ENCODE results near the gene ISG20L2. TPM values are rescaled to one million over a fixed set of nuclear protein-coding genes. Genes with fewer than 3 reads are reported as not detected.
A peak's percentile ranks its signal among the peaks of the same experiment; 100 is the strongest.

ISG20L2 gene
- total RNA-seq, result 10 to 100 TPM; 20.6 to 26.9 TPM
- 10 to 100 TPM; 11.7 to 20.2 TPM for polyA plus RNA-seq
- long read RNA-seq, donor 1, transcript ISG20L2-201 (3 exons, 3,303 nt), result major isoform, 45 of 121 reads
- long read RNA-seq, donor 1, transcript ISG20L2-202 (4 exons, 2,310 nt), result minor isoform, 35 of 121 reads
- long read RNA-seq, donor 1, partial matches to known transcripts, result 9 of 121 reads
- long read RNA-seq, donor 1, other reads (novel, unspliced or antisense), result 31 of 121 reads
- long read RNA-seq, donor 2, partial matches to known transcripts, result 1 of 15 reads
- long read RNA-seq, donor 2, other reads (novel, unspliced or antisense), result 10 of 15 reads

GRCh38 chr1:156728599-156729462, at the start of gene ISG20L2:
Gene ISG20L2, minus strand, starts transcription at chr1:156728766. Its CDS starts 1,114 bp downstream, at chr1:156727652.
- Histone ChIP-seq H3K9me3 (ENCODE audit: control insufficient read depth, low read length) (no peaks in the 10 kb centered on the region), H3K27me3 (ENCODE audit: control insufficient read depth in 1 of 2, insufficient read depth in 2 of 2, low read length in 1 of 2) (no peaks in the 10 kb centered on the region), H3K36me3 (ENCODE audit: control insufficient read depth in 1 of 2, insufficient read depth in 2 of 2, low read length in 1 of 2) (peaks cover 0 to 2% of the 10 kb centered on the region in 2 donors), H3K4me3 (ENCODE audit: low read length in 2 of 2) (peak within 1 kb of the TSS; percentile 83 to 89), H3K4me1 (ENCODE audit: control insufficient read depth in 1 of 2, insufficient read depth in 2 of 2, low read length in 2 of 2) (peaks cover 0 to 2% of the 10 kb centered on the region in 2 donors), H3K27ac (ENCODE audit: low read depth in 1 of 2, low read length in 2 of 2) (peak within 1 kb of the TSS; percentile 16 to 94)
- 0 to 1% methylated on average over 55 to 57 of the region's 57 CpGs for WGBS, 2 donors
- ATAC-seq (ENCODE audit: low FRiP score) (peak; percentile 97), DNase-seq (peak; percentile 98)
- intact Hi-C loops (cut with DNase I), result loop anchor here in 1 of 2 donors (5.0 kb wide), 2 partner anchors 38 to 163 kb away; partner anchors contain the start of genes PEAR1 and PRCC

- Histone ChIP-seq H3K9me3 (ENCODE audit: control insufficient read depth, low read length) (no peaks in the 10 kb centered on the region), H3K4me3 (ENCODE audit: low read length in 2 of 2) (no peak overlapping the region), H3K27ac (ENCODE audit: low read depth in 1 of 2, low read length in 2 of 2) (no peak overlapping the region), H3K4me1 (ENCODE audit: control insufficient read depth in 1 of 2, insufficient read depth in 2 of 2, low read length in 2 of 2) (peaks cover 2 to 4% of the 10 kb centered on the region in 2 donors), H3K27me3 (ENCODE audit: control insufficient read depth in 1 of 2, insufficient read depth in 2 of 2, low read length in 1 of 2) (no peaks in the 10 kb centered on the region), H3K36me3 (ENCODE audit: control insufficient read depth in 1 of 2, insufficient read depth in 2 of 2, low read length in 1 of 2) (no peaks in the 10 kb centered on the region)
- DNase-seq, result no peak
- intact Hi-C loops (cut with DNase I), result no loop called here
- WGBS, 2 donors, result 43 to 54% methylated on average over 1 of the region's 1 CpG
- no peak for ATAC-seq (ENCODE audit: low FRiP score)
Measured at GRCh38 chr1:156777573-156777972, 49.0 kb upstream of the ISG20L2 start.

GRCh38 chr1:156776942-156777341, 48.4 kb upstream of the ISG20L2 start:
- no peak for ATAC-seq (ENCODE audit: low FRiP score)
- Histone ChIP-seq H3K36me3 (ENCODE audit: control insufficient read depth in 1 of 2, insufficient read depth in 2 of 2, low read length in 1 of 2) (no peaks in the 10 kb centered on the region), H3K27ac (ENCODE audit: low read depth in 1 of 2, low read length in 2 of 2) (no peak overlapping the region), H3K27me3 (ENCODE audit: control insufficient read depth in 1 of 2, insufficient read depth in 2 of 2, low read length in 1 of 2) (no peaks in the 10 kb centered on the region), H3K4me3 (ENCODE audit: low read length in 2 of 2) (no peak overlapping the region), H3K9me3 (ENCODE audit: control insufficient read depth, low read length) (no peaks in the 10 kb centered on the region), H3K4me1 (ENCODE audit: control insufficient read depth in 1 of 2, insufficient read depth in 2 of 2, low read length in 2 of 2) (peaks cover 2 to 7% of the 10 kb centered on the region in 2 donors)
- no peak for DNase-seq
- WGBS, 2 donors, result 53 to 61% methylated on average over 4 of the region's 4 CpGs
- intact Hi-C loops (cut with DNase I), result no loop called here

GRCh38 chr1:156775799-156776198, 47.2 kb upstream of the ISG20L2 start:
- intact Hi-C loops (cut with DNase I), result no loop called here
- WGBS, 2 donors, result 77 to 78% methylated on average over 5 of the region's 5 CpGs

GRCh38 chr1:156773607-156774006, 45.0 kb upstream of the ISG20L2 start:
- WGBS, 2 donors, result 89 to 91% methylated on average over 3 of the region's 3 CpGs
- Histone ChIP-seq H3K27ac (ENCODE audit: low read depth in 1 of 2, low read length in 2 of 2) (no peak overlapping the region), H3K4me3 (ENCODE audit: low read length in 2 of 2) (no peak overlapping the region), H3K4me1 (ENCODE audit: control insufficient read depth in 1 of 2, insufficient read depth in 2 of 2, low read length in 2 of 2) (peaks cover 2 to 10% of the 10 kb centered on the region in 2 donors), H3K36me3 (ENCODE audit: control insufficient read depth in 1 of 2, insufficient read depth in 2 of 2, low read length in 1 of 2) (no peaks in the 10 kb centered on the region), H3K27me3 (ENCODE audit: control insufficient read depth in 1 of 2, insufficient read depth in 2 of 2, low read length in 1 of 2) (no peaks in the 10 kb centered on the region), H3K9me3 (ENCODE audit: control insufficient read depth, low read length) (no peaks in the 10 kb centered on the region)
- intact Hi-C loops (cut with DNase I), result no loop called here
- ATAC-seq (ENCODE audit: low FRiP score) (no peak), DNase-seq (no peak)

More at GRCh38 chr1:156775799-156776198, 47.2 kb upstream of the ISG20L2 start:
- Histone ChIP-seq H3K9me3 (ENCODE audit: control insufficient read depth, low read length) (no peaks in the 10 kb centered on the region), H3K36me3 (ENCODE audit: control insufficient read depth in 1 of 2, insufficient read depth in 2 of 2, low read length in 1 of 2) (no peaks in the 10 kb centered on the region), H3K4me1 (ENCODE audit: control insufficient read depth in 1 of 2, insufficient read depth in 2 of 2, low read length in 2 of 2) (peaks cover 2 to 7% of the 10 kb centered on the region in 2 donors), H3K27ac (ENCODE audit: low read depth in 1 of 2, low read length in 2 of 2) (no peak overlapping the region), H3K4me3 (ENCODE audit: low read length in 2 of 2) (no peak overlapping the region), H3K27me3 (ENCODE audit: control insufficient read depth in 1 of 2, insufficient read depth in 2 of 2, low read length in 1 of 2) (no peaks in the 10 kb centered on the region)
- DNase-seq (no peak), ATAC-seq (ENCODE audit: low FRiP score) (no peak)

- no peak for ATAC-seq (ENCODE audit: low FRiP score)
- intact Hi-C loops (cut with DNase I), result no loop called here
- Histone ChIP-seq H3K4me1 (ENCODE audit: control insufficient read depth in 1 of 2, insufficient read depth in 2 of 2, low read length in 2 of 2) (peaks cover 4 to 10% of the 10 kb centered on the region in 2 donors), H3K9me3 (ENCODE audit: control insufficient read depth, low read length) (no peaks in the 10 kb centered on the region), H3K4me3 (ENCODE audit: low read length in 2 of 2) (no peak overlapping the region), H3K36me3 (ENCODE audit: control insufficient read depth in 1 of 2, insufficient read depth in 2 of 2, low read length in 1 of 2) (no peaks in the 10 kb centered on the region), H3K27me3 (ENCODE audit: control insufficient read depth in 1 of 2, insufficient read depth in 2 of 2, low read length in 1 of 2) (no peaks in the 10 kb centered on the region), H3K27ac (ENCODE audit: low read depth in 1 of 2, low read length in 2 of 2) (no peak overlapping the region)
- 29 to 31% methylated on average over 9 of the region's 9 CpGs for WGBS, 2 donors
- no peak for DNase-seq
Measured at GRCh38 chr1:156772728-156773497, 44.3 kb upstream of the ISG20L2 start.

GRCh38 chr1:156772222-156772621, 43.7 kb upstream of the ISG20L2 start:
- H3K27ac ChIP-seq (ENCODE audit: low read depth in 1 of 2, low read length in 2 of 2), result no peak overlapping the region
- H3K27me3 ChIP-seq (ENCODE audit: control insufficient read depth in 1 of 2, insufficient read depth in 2 of 2, low read length in 1 of 2), result no peaks in the 10 kb centered on the region
- H3K9me3 ChIP-seq (ENCODE audit: control insufficient read depth, low read length), result no peaks in the 10 kb centered on the region
- H3K4me3 ChIP-seq (ENCODE audit: low read length in 2 of 2), result no peak overlapping the region
- H3K36me3 ChIP-seq (ENCODE audit: control insufficient read depth in 1 of 2, insufficient read depth in 2 of 2, low read length in 1 of 2), result no peaks in the 10 kb centered on the region
- ATAC-seq (ENCODE audit: low FRiP score) (no peak), DNase-seq (no peak)
- peaks cover 4 to 10% of the 10 kb centered on the region in 2 donors for H3K4me1 ChIP-seq (ENCODE audit: control insufficient read depth in 1 of 2, insufficient read depth in 2 of 2, low read length in 2 of 2)
- 71 to 78% methylated on average over 3 of the region's 3 CpGs for WGBS, 2 donors
- intact Hi-C loops (cut with DNase I), result no loop called here

- H3K4me3 ChIP-seq (ENCODE audit: low read length in 2 of 2), result peak overlapping the region; percentile 75 to 91
- peaks cover 4 to 10% of the 10 kb centered on the region in 2 donors for H3K4me1 ChIP-seq (ENCODE audit: control insufficient read depth in 1 of 2, insufficient read depth in 2 of 2, low read length in 2 of 2)
- 18 to 20% methylated on average over 8 of the region's 8 CpGs for WGBS, 2 donors
- no peak for ATAC-seq (ENCODE audit: low FRiP score)
- no peaks in the 10 kb centered on the region for H3K9me3 ChIP-seq (ENCODE audit: control insufficient read depth, low read length)
- H3K36me3 ChIP-seq (ENCODE audit: control insufficient read depth in 1 of 2, insufficient read depth in 2 of 2, low read length in 1 of 2), result no peaks in the 10 kb centered on the region
- H3K27me3 ChIP-seq (ENCODE audit: control insufficient read depth in 1 of 2, insufficient read depth in 2 of 2, low read length in 1 of 2), result no peaks in the 10 kb centered on the region
- DNase-seq, result no peak
- no peak overlapping the region for H3K27ac ChIP-seq (ENCODE audit: low read depth in 1 of 2, low read length in 2 of 2)
- intact Hi-C loops (cut with DNase I), result loop anchor here (5.0 to 10.0 kb wide), 2 partner anchors 41 to 84 kb away; partner anchors contain the start of genes ISG20L2 (in 1 of the 2) and METTL25B (in 1 of the 2)
Measured at GRCh38 chr1:156768610-156769295, 40.2 kb upstream of the ISG20L2 start.

All from aorta (tissue), 5 donors.